Activated B cell treated with CpG ODN at 0.5 μM for 24 hours (primary cell): Measurements from ENCODE around the gene TBC1D14. TPM values are rescaled to one million over a fixed set of nuclear protein-coding genes. Genes with fewer than 3 reads are reported as not detected.

ENCODE experiments used
- ATAC-seq: fragments of 200-7000 bp; cut with Tn5 transposase; one replicate; pipeline ENCODE4 v1.10.0; 2021; ENCODE audit warnings: low read depth, mild to moderate bottlenecking, moderate library complexity
- CTCF ChIA-PET: fragments of 350-600 bp; sonication (Branson Sonifier 250); formaldehyde crosslinking; loops from one replicate; lab custom pipeline; 2021; ENCODE audit warnings: antibody characterized with exemption; lab: Charles Lee
- POLR2A ChIA-PET: fragments of 350-600 bp; sonication (Branson Sonifier 250); formaldehyde crosslinking; loops from one replicate; lab custom pipeline; 2021; ENCODE audit warnings: antibody characterized with exemption; lab: Charles Lee
- DNase-seq: peaks from one replicate; pipeline ENCODE4 v3.0.0; 2022
- H3K27ac Mint-ChIP-seq: one replicate; pipeline ENCODE4 v1.8.0; 2020; ENCODE audit warnings: mixed read lengths
- H3K27me3 Mint-ChIP-seq: one replicate; pipeline ENCODE4 v1.8.0; 2021; ENCODE audit warnings: mixed read lengths
- H3K36me3 Mint-ChIP-seq: one replicate; pipeline ENCODE4 v1.8.0; 2021; ENCODE audit warnings: low read depth, mixed read lengths
- H3K4me1 Mint-ChIP-seq: one replicate; pipeline ENCODE4 v1.8.0; 2021; ENCODE audit warnings: mixed read lengths
- H3K4me3 Mint-ChIP-seq: one replicate; pipeline ENCODE4 v1.8.0; 2020; ENCODE audit warnings: mild to moderate bottlenecking, mixed read lengths
- H3K9me3 Mint-ChIP-seq: one replicate; pipeline ENCODE4 v1.8.0; 2020; ENCODE audit warnings: mixed read lengths
- CTCF ChIP-seq: fragments of 200-600 bp; IDR thresholded peaks from one replicate; pipeline ENCODE4 v1.8.0; 2022; ENCODE audit warnings: antibody characterized with exemption, mild to moderate bottlenecking
- intact Hi-C: fragments of 100-400 bp; cut with micrococcal nuclease; formaldehyde crosslinking; loops from one replicate; pipeline ENCODE4 v1.15.1; 2024
- total RNA-seq: library from RNA; stranded (reverse); gene quantifications from 2 replicates; pipeline ENCODE4 v1.2.3, GENCODE V29; 2022

The TBC1D14 gene
- total RNA-seq, 1 donor from 2014 or later: 35.1 TPM

GRCh38 chr4:7016512-7016911 lies 106.9 kb downstream of the TBC1D14 start:
- intact Hi-C loops: no loop called here
- H3K4me3 Mint-ChIP-seq: no peak overlapping the region
- no peak overlapping the region for H3K27ac Mint-ChIP-seq
- H3K27me3 Mint-ChIP-seq: no peaks in the 10 kb centered on the region
- TF ChIP-seq CTCF: no peak
- DNase-seq (no peak), ATAC-seq (no peak)
- ChIA-PET CTCF (no interaction called here), POLR2A (no interaction called here)
- peaks cover 20% of the 10 kb centered on the region for H3K4me1 Mint-ChIP-seq
- peaks cover 61% of the 10 kb centered on the region for H3K36me3 Mint-ChIP-seq
- H3K9me3 Mint-ChIP-seq: no peaks in the 10 kb centered on the region

GRCh38 chr4:7017446-7018048 lies 107.9 kb downstream of the TBC1D14 start:
- Mint-ChIP-seq H3K9me3 (no peaks in the 10 kb centered on the region), H3K4me3 (no peak overlapping the region), H3K27ac (no peak overlapping the region), H3K36me3 (peaks cover 67% of the 10 kb centered on the region), H3K4me1 (peaks cover 20% of the 10 kb centered on the region), H3K27me3 (no peaks in the 10 kb centered on the region)
- ChIA-PET POLR2A (interaction anchor here (1.0 kb wide), 1 partner anchor 31 kb away, joined by 3 read pairs; no protein-coding TSS in a partner anchor), CTCF (no interaction called here)
- intact Hi-C loops: no loop called here
- DNase-seq (no peak), ATAC-seq (no peak)
- TF ChIP-seq CTCF: no peak

GRCh38 chr4:7018281-7018680 lies 108.7 kb downstream of the TBC1D14 start:
- DNase-seq (no peak), ATAC-seq (no peak)
- TF ChIP-seq CTCF: no peak
- Mint-ChIP-seq H3K27ac (no peak overlapping the region), H3K36me3 (peaks cover 65% of the 10 kb centered on the region), H3K27me3 (no peaks in the 10 kb centered on the region), H3K4me1 (peaks cover 16% of the 10 kb centered on the region), H3K4me3 (no peak overlapping the region), H3K9me3 (no peaks in the 10 kb centered on the region)
- CTCF ChIA-PET: no interaction called here
- intact Hi-C loops: no loop called here
- POLR2A ChIA-PET: no interaction called here

GRCh38 chr4:7019367-7019766 lies 109.7 kb downstream of the TBC1D14 start:
- ATAC-seq (no peak), DNase-seq (no peak)
- CTCF ChIA-PET: no interaction called here
- no peaks in the 10 kb centered on the region for H3K9me3 Mint-ChIP-seq
- intact Hi-C loops: no loop called here
- H3K27ac Mint-ChIP-seq: no peak overlapping the region
- H3K36me3 Mint-ChIP-seq: peaks cover 69% of the 10 kb centered on the region
- H3K27me3 Mint-ChIP-seq: no peaks in the 10 kb centered on the region
- no peak overlapping the region for H3K4me3 Mint-ChIP-seq
- POLR2A ChIA-PET: no interaction called here
- H3K4me1 Mint-ChIP-seq: peaks cover 6% of the 10 kb centered on the region
- TF ChIP-seq CTCF: no peak

DNA sequence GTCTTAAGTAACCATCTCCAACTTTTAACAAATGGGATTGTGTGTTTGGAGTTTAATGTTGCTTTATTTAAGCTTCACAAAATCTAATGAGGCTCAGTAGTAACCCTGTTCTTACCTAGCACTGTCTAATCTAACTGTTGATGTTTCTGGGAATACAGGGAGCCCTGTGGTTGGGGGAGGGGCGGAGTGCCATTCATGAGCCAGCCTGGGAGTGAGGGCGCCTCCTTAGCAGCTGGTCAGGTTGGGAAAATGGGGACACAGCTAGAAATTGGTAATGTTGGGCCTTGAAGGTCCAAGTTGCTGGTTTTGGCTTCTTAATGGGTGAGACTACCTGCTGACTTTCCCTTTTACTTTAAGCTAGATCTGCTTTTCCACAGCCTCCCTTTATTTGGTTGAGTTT lies 110.7 kb downstream of the TBC1D14 start:
- DNase-seq (no peak), ATAC-seq (no peak)
- Mint-ChIP-seq H3K4me3 (no peak overlapping the region), H3K27me3 (no peaks in the 10 kb centered on the region), H3K9me3 (no peaks in the 10 kb centered on the region), H3K4me1 (peaks cover under 1% of the 10 kb centered on the region), H3K36me3 (peaks cover 68% of the 10 kb centered on the region), H3K27ac (no peak overlapping the region)
- no peak for TF ChIP-seq CTCF
- ChIA-PET POLR2A (no interaction called here), CTCF (no interaction called here)
- intact Hi-C loops: no loop called here
